ENCODE data around the gene MOB3A. TPM values are rescaled to one million over a fixed set of nuclear protein-coding genes. Genes with fewer than 3 reads are reported as not detected.

Gene MOB3A
- total and polyA plus RNA-seq, 2 of the 13 experiments (the other 11 are each of a cell fraction or from before 2014, with no cell fraction given), result 3.5 to 17.8 TPM

GRCh38 chr19:2064788-2065524 is 31.2 kb downstream of the MOB3A start (continued):
- TF ChIP-seq SMC3 (IDR thresholded peaks at IDR 0.05; ENCODE audit: low read length) (no peak), GLI4 (CRISPR knock-in tag; IDR thresholded peaks at IDR 0.05; ENCODE audit: borderline replicate concordance) (no peak), UBTF (CRISPR knock-in tag; IDR thresholded peaks at IDR 0.05) (peak; percentile 86), HDAC2 (CRISPR knock-in tag; IDR thresholded peaks at IDR 0.05) (peak; percentile 21; the same call in 1 of the 2 replicates), ZNF580 (CRISPR knock-in tag; IDR thresholded peaks at IDR 0.05; ENCODE audit: borderline replicate concordance, low read depth) (no peak), GATA4 (IDR thresholded peaks at IDR 0.05; ENCODE audit: borderline replicate concordance, low read depth) (no peak), PPARG (CRISPR knock-in tag; conservative IDR thresholded peaks at IDR 0.05) (no peak), KLF12 (CRISPR knock-in tag; IDR thresholded peaks at IDR 0.05; ENCODE audit: borderline replicate concordance) (no peak), ATF5 (CRISPR knock-in tag; IDR thresholded peaks at IDR 0.05; ENCODE audit: low read depth) (no peak), IKZF4 (CRISPR knock-in tag; IDR thresholded peaks at IDR 0.05; ENCODE audit: borderline replicate concordance, low read depth, not compliant biosample characterization) (no peak), CHCHD3 (CRISPR knock-in tag; IDR thresholded peaks at IDR 0.05) (no peak), CEBPG (CRISPR knock-in tag; IDR thresholded peaks at IDR 0.05) (no peak), IRF1 (CRISPR knock-in tag; IDR thresholded peaks at IDR 0.05; ENCODE audit: low read depth) (no peak), ZNF576 (CRISPR knock-in tag; IDR thresholded peaks at IDR 0.05) (no peak), KLF16 (CRISPR knock-in tag; IDR thresholded peaks at IDR 0.05) (no peak; a peak in 1 of 4 replicates), ZNF143 (CRISPR knock-in tag; IDR thresholded peaks at IDR 0.05) (no peak), SRSF9 (IDR thresholded peaks at IDR 0.05; ENCODE audit: borderline replicate concordance, insufficient read depth, low read depth, low read length, poor library complexity, severe bottlenecking) (no peak), ARID3A (IDR thresholded peaks at IDR 0.05; ENCODE audit: low read depth, low read length) (no peak), ZBTB39 (CRISPR knock-in tag; IDR thresholded peaks at IDR 0.05) (no peak), SMARCE1 (IDR thresholded peaks at IDR 0.05; ENCODE audit: borderline replicate concordance) (no peak), RXRA (CRISPR knock-in tag; IDR thresholded peaks at IDR 0.05) (peak; percentile 45; the same call in 1 of the 2 replicates)

Data from HepG2 (cell line).